ENCODE data around the gene B3GALT4. TPM values are rescaled to one million over a fixed set of nuclear protein-coding genes. Genes with fewer than 3 reads are reported as not detected.

B3GALT4 gene
- total RNA-seq, 1 donor from 2014 or later, result 17.1 TPM

GRCh38 chr6:33313105-33313708 is 36.3 kb downstream of the B3GALT4 start:
- intact Hi-C loops (cut with micrococcal nuclease), result loop anchor here (2.0 kb wide), 2 partner anchors 40 to 112 kb away; partner anchors contain the start of genes RPS18, RXRB and SLC39A7

GRCh38 chr6:33313709-33314514 is 37.0 kb downstream of the B3GALT4 start, which contains the start of gene TAPBP:
TAPBP (minus strand) TSS chr6:33314078; CDS start chr6:33314041, 37 bp downstream.
- intact Hi-C loops (cut with micrococcal nuclease), result loop anchor here (1.0 to 2.0 kb wide), 10 partner anchors 9 to 460 kb away; partner anchors contain the start of genes CUTA, KIFC1, PSMB9 and RPS18

- intact Hi-C loops (cut with micrococcal nuclease), result loop anchor here (1.0 to 2.0 kb wide), 8 partner anchors 9 to 460 kb away; partner anchors contain the start of genes CUTA, KIFC1 and PSMB9
These were observed 37.6 kb downstream of the B3GALT4 start for GRCh38 chr6:33314515-33314942.

GRCh38 chr6:33314943-33315792 is 38.2 kb downstream of the B3GALT4 start:
- intact Hi-C loops (cut with micrococcal nuclease), result loop anchor here (1.0 to 2.0 kb wide), 8 partner anchors 8 to 461 kb away; partner anchors contain the start of genes CUTA, KIFC1 and PSMB9

GRCh38 chr6:33315793-33316602 is 39.1 kb downstream of the B3GALT4 start:
- intact Hi-C loops (cut with micrococcal nuclease), result loop anchor here (2.0 kb wide), 2 partner anchors 343 to 471 kb away; partner anchors contain the start of gene PSMB8

- intact Hi-C loops (cut with micrococcal nuclease), result loop anchor here (1.0 to 2.0 kb wide), 3 partner anchors 27 to 472 kb away; partner anchors contain the start of genes PFDN6, PSMB8 and WDR46
These were observed 39.9 kb downstream of the B3GALT4 start for GRCh38 chr6:33316603-33317418.

- intact Hi-C loops (cut with micrococcal nuclease), result loop anchor here (1.0 to 2.0 kb wide), 3 partner anchors 27 to 473 kb away; partner anchors contain the start of genes PFDN6, PSMB8 and WDR46
These were observed 40.4 kb downstream of the B3GALT4 start for GRCh38 chr6:33317419-33317668.

- intact Hi-C loops (cut with micrococcal nuclease), result loop anchor here (1.0 to 2.0 kb wide), 4 partner anchors 26 to 473 kb away; partner anchors contain the start of genes PFDN6, PSMB8, VPS52 and WDR46
These were observed 40.9 kb downstream of the B3GALT4 start, which contains the start of gene ZBTB22 for GRCh38 chr6:33317669-33318425. ZBTB22 (minus strand) TSS chr6:33317744; CDS start chr6:33316916, 828 bp downstream.

- intact Hi-C loops (cut with micrococcal nuclease), result loop anchor here (1.0 kb wide), 1 partner anchor 47 kb away; the partner anchor contains the start of gene VPS52
These were observed 41.6 kb downstream of the B3GALT4 start for GRCh38 chr6:33318426-33319073.

- intact Hi-C loops (cut with micrococcal nuclease), result no loop called here
These were observed 43.0 kb downstream of the B3GALT4 start for GRCh38 chr6:33319939-33320314.

- intact Hi-C loops (cut with micrococcal nuclease), result no loop called here
These were observed 43.6 kb downstream of the B3GALT4 start for GRCh38 chr6:33320315-33321181.

GRCh38 chr6:33321227-33321626 is 44.3 kb downstream of the B3GALT4 start:
- intact Hi-C loops (cut with micrococcal nuclease), result no loop called here

- intact Hi-C loops (cut with micrococcal nuclease), result loop anchor here (1.0 kb wide), 11 partner anchors 9 to 298 kb away; partner anchors contain the start of genes B3GALT4, ITPR3, KIFC1 and PFDN6
These were observed 46.7 kb downstream of the B3GALT4 start for GRCh38 chr6:33323623-33323948.

- intact Hi-C loops (cut with micrococcal nuclease), result no loop called here
These were observed 47.2 kb downstream of the B3GALT4 start for GRCh38 chr6:33324125-33324524.

Data from T-helper 1 cell treated with Interleukin-12 subunit alpha and Interleukin-12 subunit beta and Interleukin-4 antibody, amounts not matched to agents 30 ng/mL and 1 ng/mL, for 36 hours (primary cell).